Skin of body (tissue), 2 donors: ENCODE results near the gene AP3S1. TPM values are rescaled to one million over a fixed set of nuclear protein-coding genes. Genes with fewer than 3 reads are reported as not detected.
"Not testable (repeated sequence)": the region's sequence is repeated elsewhere in the genome, so short reads cannot be mapped to it uniquely, and the experiment has no call there.

Experiments used
- DNase-seq: peaks from one replicate; lab custom pipeline; 2025; lab: John Stamatoyannopoulos, UW
- total RNA-seq: library from RNA; depleted of rRNA; stranded (reverse); fragments of >200 nt; gene quantifications from one replicate; pipeline ENCODE4 v1.2.3, GENCODE V29; 2014

Gene AP3S1
- total RNA-seq, 1 donor from 2014 or later, result 99.4 TPM

GRCh38 chr5:115869256-115869795, 27.6 kb downstream of the AP3S1 start:
- no peak for DNase-seq

GRCh38 chr5:115872447-115872846, 30.7 kb downstream of the AP3S1 start:
- no peak for DNase-seq

GRCh38 chr5:115873392-115873791, 31.7 kb downstream of the AP3S1 start:
- no peak for DNase-seq

GRCh38 chr5:115875447-115875846, 33.7 kb downstream of the AP3S1 start:
- no peak for DNase-seq

GRCh38 chr5:115877342-115877741, 35.6 kb downstream of the AP3S1 start:
- DNase-seq, result not testable (repeated sequence)

- DNase-seq, result not testable (repeated sequence)
These were observed 40.7 kb downstream of the AP3S1 start for GRCh38 chr5:115882434-115882833.

GRCh38 chr5:115884704-115885103, 43.0 kb downstream of the AP3S1 start:
- no peak for DNase-seq

- not testable (repeated sequence) for DNase-seq
These were observed 43.5 kb downstream of the AP3S1 start for GRCh38 chr5:115885208-115885607.

- no peak for DNase-seq
These were observed 46.3 kb downstream of the AP3S1 start for GRCh38 chr5:115888027-115888426.

- no peak for DNase-seq
These were observed 50.3 kb downstream of the AP3S1 start for GRCh38 chr5:115892021-115892420.

- no peak for DNase-seq
These were observed 52.6 kb downstream of the AP3S1 start for GRCh38 chr5:115894342-115894741.

- no peak for DNase-seq
These were observed 54.1 kb downstream of the AP3S1 start for GRCh38 chr5:115895821-115896220.

- no peak for DNase-seq
These were observed 56.9 kb downstream of the AP3S1 start for GRCh38 chr5:115898656-115899055.

- no peak for DNase-seq
These were observed 65.4 kb downstream of the AP3S1 start for GRCh38 chr5:115907177-115907576.

- not testable (repeated sequence) for DNase-seq
These were observed 72.1 kb downstream of the AP3S1 start for GRCh38 chr5:115913623-115914400.

- DNase-seq, result no peak
These were observed 78.5 kb downstream of the AP3S1 start for GRCh38 chr5:115920171-115920725.

GRCh38 chr5:115928578-115929407, 87.1 kb downstream of the AP3S1 start:
- not testable (repeated sequence) for DNase-seq

GRCh38 chr5:115930171-115930570, 88.4 kb downstream of the AP3S1 start:
- not testable (repeated sequence) for DNase-seq

GRCh38 chr5:115930630-115931337, 89.0 kb downstream of the AP3S1 start:
- no peak for DNase-seq

- no peak for DNase-seq
These were observed 91.3 kb downstream of the AP3S1 start for GRCh38 chr5:115932991-115933390.

- DNase-seq, result no peak
These were observed 92.7 kb downstream of the AP3S1 start for GRCh38 chr5:115934388-115934974.
